Endodermal cell (in vitro differentiated cells): ENCODE data around the gene USP12. TPM values are rescaled to one million over a fixed set of nuclear protein-coding genes. Genes with fewer than 3 reads are reported as not detected.

ENCODE experiments used
- DNase-seq: peaks from one replicate; pipeline ENCODE4 v3.0.0-alpha.2; 2017
- H3K27ac ChIP-seq: 2 replicates; pipeline ENCODE4 v1.5.1; 2013; ENCODE audit warnings: mild to moderate bottlenecking, low read depth, low read length, moderate library complexity
- H3K27me3 ChIP-seq: 2 replicates; pipeline ENCODE4 v1.6.1; 2013; ENCODE audit warnings: mild to moderate bottlenecking, low read length, moderate library complexity; ENCODE audit not compliant: insufficient read depth, control insufficient read depth, poor library complexity, severe bottlenecking
- H3K36me3 ChIP-seq: 2 replicates; pipeline ENCODE4 v1.7.0; 2013; ENCODE audit warnings: mild to moderate bottlenecking, low read length, moderate library complexity; ENCODE audit not compliant: control insufficient read depth, insufficient read depth
- H3K4me1 ChIP-seq: one replicate; pipeline ENCODE4 v1.7.0; 2013; ENCODE audit warnings: low read length; ENCODE audit not compliant: control insufficient read depth, insufficient read depth
- H3K4me3 ChIP-seq: 2 replicates; pipeline ENCODE4 v1.5.1; 2013; ENCODE audit warnings: mild to moderate bottlenecking, low read length, moderate library complexity
- H3K9ac ChIP-seq: 2 replicates; pipeline ENCODE4 v1.6.1; 2013; ENCODE audit warnings: mild to moderate bottlenecking, low read length, moderate library complexity; ENCODE audit not compliant: poor library complexity, severe bottlenecking; ENCODE audit errors: extremely low read depth
- H3K9me3 ChIP-seq: 2 replicates; pipeline ENCODE4 v1.6.1; 2013; ENCODE audit warnings: mild to moderate bottlenecking, low read length, moderate library complexity; ENCODE audit not compliant: control insufficient read depth
- H3K27ac Mint-ChIP-seq: 2 replicates; pipeline ENCODE4 v1.8.0; 2020; ENCODE audit warnings: mixed read lengths
- H3K27me3 Mint-ChIP-seq: 2 replicates; pipeline ENCODE4 v1.8.0; 2021; ENCODE audit warnings: mild to moderate bottlenecking, mixed read lengths; ENCODE audit not compliant: insufficient read depth
- H3K36me3 Mint-ChIP-seq: 2 replicates; pipeline ENCODE4 v1.8.0; 2020; ENCODE audit warnings: low read depth, mixed read lengths
- H3K4me1 Mint-ChIP-seq: 2 replicates; pipeline ENCODE4 v1.8.0; 2020; ENCODE audit warnings: mixed read lengths
- H3K4me3 Mint-ChIP-seq: 2 replicates; pipeline ENCODE4 v1.8.0; 2020; ENCODE audit warnings: mild to moderate bottlenecking, moderate library complexity, mixed read lengths
- H3K9me3 Mint-ChIP-seq: 2 replicates; pipeline ENCODE4 v1.8.0; 2020; ENCODE audit warnings: mild to moderate bottlenecking, mixed read lengths
- WGBS, 2 experiments: methylation state at CpG; one replicate each; pipeline versions ENCODE4 v1.1.5 to v1.1.7; 2013; ENCODE audit warnings: missing lambda C conversion rate in 2 of 2, mixed read lengths in 1 of 2; ENCODE audit not compliant: insufficient coverage in 1 of 2, insufficient read length in 1 of 2; 5-methylcytosine and 5-hydroxymethylcytosine counted together
- total RNA-seq, 2 donors: library from RNA; stranded (reverse); fragmentation: NEBNext Ultra II Directional in 1 of 2; extraction: Animal tissue kit (Norgen Biotek cat#: 25700) in 1 of 2; gene quantifications; 2 replicates in 1 of 2; 3 replicates in 1 of 2; pipeline ENCODE4 v1.2.1, GENCODE V29; 2021
- TF ChIP-seq, protein P1 (sequence below): fragments of 200-600 bp; sonication (generic); conservative IDR thresholded peaks from 2 replicates; pipeline ENCODE4 v1.5.0; 2021; ENCODE audit warnings: antibody characterized with exemption, mild to moderate bottlenecking

Gene USP12
- total RNA-seq, 2 donors from 2014 or later, result 18.9 to 23.2 TPM

DNA sequence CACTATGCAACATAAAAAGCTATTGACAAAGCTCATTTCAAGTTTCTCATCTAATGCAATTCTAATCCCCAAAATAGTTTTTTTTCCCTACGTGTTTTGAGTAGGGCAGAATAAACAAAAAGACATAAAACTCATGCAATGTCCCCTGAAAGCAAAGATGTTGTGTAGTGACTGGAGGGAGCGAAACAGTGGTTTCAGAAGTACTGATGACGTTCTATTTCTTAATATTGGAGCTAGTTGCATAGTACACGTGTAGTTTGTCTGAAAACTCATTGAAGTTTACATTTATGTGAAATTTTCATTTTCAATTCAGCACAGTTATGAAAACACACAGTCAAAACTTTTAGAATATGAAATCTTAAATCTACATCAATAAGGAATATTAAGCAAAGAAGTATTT, 31.6 kb downstream of the USP12 start:
- WGBS, 2 experiments, result 96 to 100% methylated on average over 2 to 4 of the region's 4 CpGs
- no peak overlapping the region for H3K27ac Mint-ChIP-seq
- Histone ChIP-seq H3K27ac (no peak overlapping the region), H3K27me3 (no peaks in the 10 kb centered on the region), H3K4me3 (no peak overlapping the region), H3K9ac (no peak overlapping the region), H3K9me3 (peaks cover 29% of the 10 kb centered on the region), H3K4me1 (peaks cover 13% of the 10 kb centered on the region), H3K36me3 (no peaks in the 10 kb centered on the region)
- H3K4me3 Mint-ChIP-seq, result no peak overlapping the region
- H3K9me3 Mint-ChIP-seq, result peaks cover 47% of the 10 kb centered on the region
- DNase-seq, result no peak
- TF ChIP-seq, protein P1, sequence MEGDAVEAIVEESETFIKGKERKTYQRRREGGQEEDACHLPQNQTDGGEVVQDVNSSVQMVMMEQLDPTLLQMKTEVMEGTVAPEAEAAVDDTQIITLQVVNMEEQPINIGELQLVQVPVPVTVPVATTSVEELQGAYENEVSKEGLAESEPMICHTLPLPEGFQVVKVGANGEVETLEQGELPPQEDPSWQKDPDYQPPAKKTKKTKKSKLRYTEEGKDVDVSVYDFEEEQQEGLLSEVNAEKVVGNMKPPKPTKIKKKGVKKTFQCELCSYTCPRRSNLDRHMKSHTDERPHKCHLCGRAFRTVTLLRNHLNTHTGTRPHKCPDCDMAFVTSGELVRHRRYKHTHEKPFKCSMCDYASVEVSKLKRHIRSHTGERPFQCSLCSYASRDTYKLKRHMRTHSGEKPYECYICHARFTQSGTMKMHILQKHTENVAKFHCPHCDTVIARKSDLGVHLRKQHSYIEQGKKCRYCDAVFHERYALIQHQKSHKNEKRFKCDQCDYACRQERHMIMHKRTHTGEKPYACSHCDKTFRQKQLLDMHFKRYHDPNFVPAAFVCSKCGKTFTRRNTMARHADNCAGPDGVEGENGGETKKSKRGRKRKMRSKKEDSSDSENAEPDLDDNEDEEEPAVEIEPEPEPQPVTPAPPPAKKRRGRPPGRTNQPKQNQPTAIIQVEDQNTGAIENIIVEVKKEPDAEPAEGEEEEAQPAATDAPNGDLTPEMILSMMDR, result no peak
- no peaks in the 10 kb centered on the region for H3K27me3 Mint-ChIP-seq
- H3K4me1 Mint-ChIP-seq, result peaks cover 15% of the 10 kb centered on the region
- peaks cover 28% of the 10 kb centered on the region for H3K36me3 Mint-ChIP-seq

DNA sequence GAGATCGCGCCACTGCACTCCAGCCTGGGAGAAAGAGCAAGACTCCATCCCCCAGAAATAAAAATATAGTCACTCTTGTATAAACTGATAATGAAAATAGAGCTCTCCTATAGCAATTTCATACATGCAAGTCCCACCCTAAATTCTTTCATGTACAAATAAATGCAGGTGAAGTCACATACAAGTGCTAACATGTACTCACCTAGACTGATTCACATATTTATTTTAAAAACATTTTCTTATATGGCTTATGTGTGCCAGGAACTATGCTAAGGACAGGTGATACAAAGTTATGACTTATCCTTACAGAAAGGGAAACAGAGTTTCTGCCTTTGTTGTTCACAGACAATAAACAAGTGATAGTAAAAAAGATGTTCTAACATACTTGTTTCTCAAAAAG, 32.0 kb downstream of the USP12 start:
- Mint-ChIP-seq H3K36me3 (peaks cover 28% of the 10 kb centered on the region), H3K27ac (no peak overlapping the region), H3K4me1 (peaks cover 15% of the 10 kb centered on the region), H3K9me3 (peaks cover 47% of the 10 kb centered on the region), H3K4me3 (no peak overlapping the region), H3K27me3 (no peaks in the 10 kb centered on the region)
- Histone ChIP-seq H3K27me3 (no peaks in the 10 kb centered on the region), H3K4me3 (no peak overlapping the region), H3K4me1 (peaks cover 13% of the 10 kb centered on the region), H3K27ac (no peak overlapping the region), H3K9me3 (peaks cover 29% of the 10 kb centered on the region), H3K9ac (no peak overlapping the region), H3K36me3 (no peaks in the 10 kb centered on the region)
- DNase-seq, result no peak
- WGBS, 2 experiments, result 85% methylated on average over 2 of the region's 2 CpGs; no CpG with 5 or more reads in 1 of the 2 experiments
- TF ChIP-seq, protein P1, result no peak

DNA sequence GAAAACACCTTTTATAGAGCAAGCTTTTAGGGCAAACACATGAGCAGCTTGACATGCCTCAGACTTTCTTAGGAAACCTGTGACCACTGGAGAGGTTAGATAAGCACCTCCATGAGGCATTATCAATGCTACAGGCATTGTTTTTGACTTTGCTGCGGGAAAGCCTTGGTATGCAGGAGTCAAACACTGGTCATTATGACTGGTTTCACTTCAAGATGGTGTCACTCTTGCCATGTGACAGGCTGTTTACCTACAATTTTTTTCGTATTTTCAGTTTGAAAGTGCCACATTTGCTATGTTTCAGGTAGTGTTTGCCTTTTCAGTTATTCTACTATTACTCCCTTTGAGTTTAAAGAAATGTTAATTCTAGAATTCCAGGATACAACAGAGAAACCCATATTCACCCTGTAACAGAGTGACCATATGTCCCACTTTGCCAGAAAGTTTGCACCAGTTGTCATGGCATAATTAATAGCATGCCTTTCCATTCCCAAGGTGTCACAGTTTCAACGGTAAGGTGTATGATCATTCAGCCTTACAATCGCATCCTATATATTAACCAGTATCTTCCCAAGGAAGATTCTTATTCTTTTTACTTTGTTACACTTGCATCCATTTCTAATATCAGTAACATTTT, 33.0 kb downstream of the USP12 start:
- no peaks in the 10 kb centered on the region for H3K36me3 ChIP-seq
- DNase-seq, result no peak
- no peaks in the 10 kb centered on the region for H3K27me3 ChIP-seq
- Mint-ChIP-seq H3K9me3 (peaks cover 41% of the 10 kb centered on the region), H3K27ac (peak overlapping the region; percentile 75), H3K4me3 (no peak overlapping the region), H3K4me1 (peaks cover 15% of the 10 kb centered on the region), H3K36me3 (peaks cover 26% of the 10 kb centered on the region), H3K27me3 (no peaks in the 10 kb centered on the region)
- H3K27ac ChIP-seq, result no peak overlapping the region
- TF ChIP-seq, protein P1, result no peak
- H3K9ac ChIP-seq, result no peak overlapping the region
- peaks cover 13% of the 10 kb centered on the region for H3K4me1 ChIP-seq
- WGBS, 2 experiments, result 81 to 89% methylated on average over 4 of the region's 4 CpGs
- H3K4me3 ChIP-seq, result no peak overlapping the region
- peaks cover 29% of the 10 kb centered on the region for H3K9me3 ChIP-seq
